A172 (cell line): ENCODE results near the gene CALHM5. TPM values are rescaled to one million over a fixed set of nuclear protein-coding genes. Genes with fewer than 3 reads are reported as not detected.

Experiments used
- DNase-seq: peaks from one replicate; pipeline ENCODE4 v3.0.0-alpha.2; 2015; ENCODE audit warnings: low spot score
- total RNA-seq: library from RNA; depleted of rRNA; stranded (reverse); fragments of >200 nt; shearing (Covaris generic); gene quantifications from 2 replicates; pipeline ENCODE4 v1.2.3, GENCODE V29; 2014

The CALHM5 gene
- total RNA-seq, 1 experiment from 2014 or later = 4.1 TPM

GRCh38 chr6:116547358-116547757 is 35.9 kb downstream of the CALHM5 start:
- no peak for DNase-seq

GRCh38 chr6:116550796-116551195 is 39.4 kb downstream of the CALHM5 start:
- DNase-seq = no peak

- no peak for DNase-seq
These were observed 42.0 kb downstream of the CALHM5 start, which contains the start of gene CALHM4 for GRCh38 chr6:116553451-116553850. TSS of gene CALHM4 (plus strand) at chr6:116553751. CDS start at chr6:116553794, 43 bp downstream.

- peak; percentile 56 for DNase-seq
These were observed 44.6 kb downstream of the CALHM5 start for GRCh38 chr6:116556065-116556464.

- no peak for DNase-seq
These were observed 45.5 kb downstream of the CALHM5 start for GRCh38 chr6:116556814-116557415.

- DNase-seq = peak; percentile 95
These were observed 46.5 kb downstream of the CALHM5 start for GRCh38 chr6:116557893-116558292.

- DNase-seq = no peak
These were observed 48.7 kb downstream of the CALHM5 start for GRCh38 chr6:116560130-116560529.

GRCh38 chr6:116561377-116562018 is 50.1 kb downstream of the CALHM5 start:
- peak; percentile 73 for DNase-seq

- no peak for DNase-seq
These were observed 50.6 kb downstream of the CALHM5 start for GRCh38 chr6:116562019-116562403.

- no peak for DNase-seq
These were observed 51.2 kb downstream of the CALHM5 start for GRCh38 chr6:116562614-116563013.

GRCh38 chr6:116563830-116564229 is 52.4 kb downstream of the CALHM5 start:
- no peak for DNase-seq

GRCh38 chr6:116564311-116564710 is 52.9 kb downstream of the CALHM5 start:
- peak; percentile 19 for DNase-seq

- DNase-seq = no peak
These were observed 53.8 kb downstream of the CALHM5 start for GRCh38 chr6:116564921-116565872.

GRCh38 chr6:116568111-116568510 is 56.7 kb downstream of the CALHM5 start:
- no peak for DNase-seq

GRCh38 chr6:116568821-116569755 is 57.6 kb downstream of the CALHM5 start:
- no peak for DNase-seq

GRCh38 chr6:116570856-116571682 is 59.6 kb downstream of the CALHM5 start, which contains the start of gene RWDD1:
TSS of gene RWDD1 (plus strand) at chr6:116571504. CDS start at chr6:116571583, 79 bp downstream.
- DNase-seq = peak; percentile 94

- peak; percentile 17 for DNase-seq
These were observed 60.2 kb downstream of the CALHM5 start for GRCh38 chr6:116571683-116572000.

GRCh38 chr6:116572162-116572561 is 60.7 kb downstream of the CALHM5 start:
- no peak for DNase-seq
